NCI-H1436 treated with DMSO at 0.1 percent for 48 hours (cell line): ENCODE measurements around the gene TNNI3.
"Not testable (repeated sequence)": the region's sequence is repeated elsewhere in the genome, so short reads cannot be mapped to it uniquely, and the experiment has no call there.

Experiments used
- DNase-seq: peaks from one replicate; lab custom pipeline; 2025; lab: John Stamatoyannopoulos, UW

Gene TNNI3

DNA sequence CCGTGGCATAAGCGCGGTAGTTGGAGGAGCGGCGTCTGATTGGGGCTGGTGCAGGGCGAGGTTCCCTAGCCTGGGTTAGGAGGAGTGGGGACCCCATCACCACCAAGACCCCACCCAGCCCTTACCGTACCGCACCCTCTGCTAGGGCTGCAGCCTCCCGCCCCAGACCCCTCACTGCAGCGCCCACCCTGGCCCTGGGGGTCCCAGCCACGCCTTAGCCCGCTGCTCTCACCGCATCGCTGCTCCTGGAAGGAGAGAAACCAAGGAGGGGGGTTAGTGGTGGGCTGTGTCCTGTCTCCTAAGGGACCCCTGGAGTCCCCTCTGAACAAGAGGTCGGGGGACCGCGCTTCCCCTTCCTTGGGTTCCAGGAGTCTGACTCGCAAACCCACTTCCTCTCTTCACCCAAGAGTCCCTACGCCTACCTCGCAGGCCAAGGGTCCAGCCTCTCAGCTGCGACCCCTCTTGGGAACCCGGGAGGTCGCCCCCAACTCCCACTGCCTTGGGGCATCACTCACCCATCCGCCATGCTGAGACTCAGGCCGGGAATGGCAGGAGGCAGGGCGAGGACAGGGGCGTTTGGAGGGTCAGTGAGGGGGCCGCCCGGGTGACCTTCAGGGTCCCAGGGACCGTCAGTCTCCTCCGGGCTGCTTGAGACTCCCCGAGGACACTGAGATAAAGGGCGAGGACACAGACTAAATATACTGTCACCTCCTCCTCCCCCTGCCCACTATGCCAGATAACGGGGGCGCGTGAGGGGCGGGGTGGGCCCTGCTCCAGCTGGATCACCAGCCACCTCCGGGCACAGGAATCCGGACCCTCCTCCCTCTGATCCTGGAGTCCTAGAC, at the start of gene TNNI3:
TSS of gene TNNI3 (minus strand) at position 669 of the 845 bp plus-strand sequence. CDS start at position 526, 143 bp downstream.
- DNase-seq = no peak

DNA sequence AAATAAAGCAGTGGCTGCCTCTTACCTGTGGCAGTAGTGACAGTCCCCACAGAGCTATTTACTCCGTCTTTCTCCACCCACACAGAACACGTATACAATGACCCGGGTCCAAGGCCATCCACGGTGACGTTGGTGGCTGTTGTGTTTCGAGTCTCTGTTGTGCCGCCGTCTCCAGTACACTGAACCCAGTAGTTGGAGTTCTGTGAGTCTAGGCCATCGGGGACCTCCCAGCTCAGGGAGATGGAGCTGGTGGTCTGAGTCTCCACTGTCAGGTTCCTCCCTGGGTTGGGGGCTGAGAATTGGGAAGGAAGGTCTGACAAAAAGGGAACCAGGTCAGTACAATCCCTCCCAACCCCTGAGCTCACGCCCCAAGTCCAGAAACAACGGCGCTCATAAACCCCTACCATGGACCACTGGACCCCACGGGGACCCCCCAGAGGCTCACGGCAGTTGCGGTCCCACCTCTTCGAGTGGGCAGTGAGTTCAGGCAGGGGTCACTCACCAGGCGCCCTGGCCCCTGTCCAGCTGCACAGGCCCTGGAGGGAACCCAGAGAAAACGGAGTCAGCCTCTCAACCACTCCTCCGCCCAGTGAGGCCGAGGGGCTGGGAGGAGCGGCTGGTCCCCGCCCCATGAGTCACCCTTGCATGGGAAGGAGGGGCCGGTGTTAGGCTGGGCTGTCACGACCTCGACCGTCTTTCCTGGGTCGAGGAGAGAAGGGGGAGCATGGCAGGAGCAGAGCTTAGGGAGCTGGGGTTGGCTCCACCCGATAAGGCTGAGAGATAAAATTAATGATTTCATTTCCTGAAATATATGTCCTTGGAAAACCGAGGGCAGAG, 49.4 kb upstream of the TNNI3 start:
- peak; percentile 22 for DNase-seq

DNA sequence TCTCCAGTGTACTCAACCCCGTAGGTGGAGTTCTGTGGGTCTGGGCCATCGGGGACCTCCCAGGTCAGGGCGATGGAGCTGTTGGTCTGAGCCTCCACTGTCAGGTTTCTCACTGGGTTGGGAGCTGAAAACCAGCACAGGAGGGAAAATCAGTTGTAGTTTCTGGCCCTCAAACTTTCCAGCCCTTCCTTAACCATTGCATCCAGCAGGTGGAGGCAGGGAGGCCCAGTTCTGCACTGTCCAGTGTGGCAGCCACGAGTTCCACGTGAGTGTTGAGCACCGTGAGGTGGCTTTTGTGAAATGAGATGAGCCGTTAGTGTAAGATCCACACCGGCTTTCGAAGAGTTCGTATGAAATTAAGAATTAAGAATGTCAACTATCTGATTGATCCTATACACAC, 44.7 kb upstream of the TNNI3 start:
- not testable (repeated sequence) for DNase-seq

DNA sequence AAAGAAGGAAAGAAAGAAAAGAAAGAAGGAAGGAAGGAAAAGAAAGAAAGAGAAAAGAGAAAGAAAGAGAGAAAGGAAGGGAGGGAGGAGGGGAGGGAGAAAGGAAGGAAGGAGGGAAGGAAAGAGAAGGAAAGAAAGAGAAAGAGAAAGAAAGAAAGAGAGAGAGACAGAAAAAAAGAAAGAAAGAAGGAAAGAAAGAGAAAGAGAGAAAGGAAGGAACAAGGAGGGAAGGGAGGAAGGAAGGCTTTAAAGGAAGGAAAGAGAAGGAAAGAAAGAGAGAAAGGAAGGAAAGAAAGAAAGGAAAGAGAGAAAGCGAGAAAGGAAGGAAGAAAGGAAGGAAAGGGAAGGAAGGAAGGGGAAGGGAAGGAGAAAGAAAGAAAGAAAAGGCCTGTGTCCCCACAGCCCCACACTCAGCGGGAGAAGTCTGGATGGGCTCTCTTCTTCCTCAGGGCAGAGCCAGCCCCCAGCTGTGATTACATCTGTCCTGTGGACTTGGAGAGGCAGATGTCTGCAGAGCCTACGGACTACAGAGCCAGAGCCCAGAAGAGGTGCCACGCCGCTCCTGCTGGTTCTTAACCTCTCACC, 42.2 kb upstream of the TNNI3 start:
- no peak for DNase-seq

DNA sequence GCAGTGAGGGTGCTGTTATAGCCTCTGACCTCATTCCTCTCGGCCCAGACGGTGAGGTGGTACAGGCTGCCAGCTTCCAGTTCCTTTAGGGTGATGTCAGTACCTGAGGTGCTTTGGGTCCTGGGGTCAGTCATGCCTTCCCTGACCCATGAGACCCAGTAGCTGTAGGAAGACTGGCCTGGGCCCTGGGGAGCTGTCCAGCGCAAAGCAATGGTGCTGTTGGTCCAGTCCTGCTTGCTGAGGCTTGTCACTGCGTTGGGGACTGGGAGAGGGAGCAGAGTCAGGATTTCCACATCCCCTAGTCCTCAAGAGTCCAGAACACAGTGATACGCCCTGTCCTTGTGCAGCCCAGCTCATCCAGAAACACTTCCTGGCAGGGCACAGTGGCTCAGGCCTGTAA, 41.1 kb upstream of the TNNI3 start:
- no peak for DNase-seq

DNA sequence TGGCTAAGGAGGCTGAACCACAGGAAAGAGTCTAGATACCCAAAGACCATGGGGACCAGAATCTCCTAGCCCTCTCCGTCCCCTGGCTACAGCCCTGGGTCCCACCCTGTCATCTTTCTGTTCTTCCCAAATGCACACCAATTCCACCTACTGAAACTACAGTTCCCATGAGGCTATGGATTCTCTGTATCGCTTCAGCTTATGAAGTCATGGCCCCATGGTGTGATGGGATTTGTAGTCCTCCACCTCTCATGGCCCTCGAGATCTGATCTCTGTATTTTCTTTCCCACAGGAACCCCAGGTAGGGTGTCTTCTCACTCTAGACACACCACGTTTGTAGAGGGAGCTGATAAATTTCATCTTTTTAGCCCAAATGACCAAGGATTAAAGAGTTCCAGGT, 40.0 kb upstream of the TNNI3 start:
- no peak for DNase-seq

DNA sequence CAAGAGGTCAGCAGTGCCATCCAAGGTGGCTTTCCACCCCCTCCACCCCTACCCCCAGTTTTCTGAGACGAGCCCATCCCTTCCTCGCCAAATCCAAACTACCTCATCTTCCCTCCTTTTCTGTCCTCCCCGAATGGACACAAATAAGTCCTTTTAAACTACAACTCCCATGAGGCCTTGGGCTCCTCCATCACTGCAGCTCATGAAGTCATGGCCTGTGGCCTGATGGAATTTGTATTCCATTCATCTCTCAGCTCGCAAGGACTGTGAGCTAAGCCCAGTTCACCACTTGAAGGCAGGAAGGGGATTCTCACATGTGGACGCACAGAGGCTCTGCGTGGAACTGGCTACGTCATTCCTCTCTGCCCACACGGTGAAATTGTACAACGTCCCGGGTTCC, 39.3 kb upstream of the TNNI3 start:
- no peak for DNase-seq

DNA sequence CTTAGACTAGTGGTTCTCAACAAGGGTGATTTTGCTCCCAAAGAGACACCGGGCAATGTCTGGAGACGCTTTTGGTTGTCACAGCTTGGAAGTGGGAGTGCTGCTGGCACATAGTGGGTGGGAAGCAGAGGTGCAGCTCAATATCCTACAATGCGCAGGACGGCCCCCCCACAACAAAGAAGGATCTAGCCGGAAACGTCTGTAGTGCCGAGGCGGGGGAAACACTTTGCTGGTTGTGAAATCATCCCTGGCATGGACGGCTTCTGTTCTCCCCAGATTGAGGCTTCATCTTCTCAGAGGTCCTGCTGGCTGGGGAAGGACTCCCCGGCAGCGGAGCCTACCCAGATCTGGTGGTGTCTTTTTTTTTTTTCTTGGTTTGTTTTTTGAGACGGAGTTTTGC, 35.9 kb upstream of the TNNI3 start:
- DNase-seq = no peak

DNA sequence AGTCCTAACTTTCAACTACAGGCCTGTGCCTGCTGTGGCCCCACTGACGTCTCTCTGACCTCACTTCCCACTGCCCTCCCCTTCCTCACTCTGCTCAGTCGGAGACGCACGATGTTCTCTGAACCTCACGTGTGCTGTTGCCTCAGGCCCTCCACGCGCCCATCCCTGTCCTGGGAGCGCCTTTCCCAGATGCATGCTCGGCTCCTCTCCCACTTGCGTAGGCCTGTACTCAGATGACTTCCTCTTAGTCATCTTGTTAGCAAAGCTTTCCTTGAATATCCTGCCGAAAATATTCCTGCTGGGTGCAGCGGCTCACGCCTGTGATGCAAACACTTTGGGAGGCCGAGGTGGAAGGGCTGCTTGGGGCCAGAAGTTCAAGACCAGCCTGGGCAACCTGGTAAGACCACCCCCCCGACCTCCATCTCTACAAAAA, 31.9 kb upstream of the TNNI3 start:
- no peak for DNase-seq

DNA sequence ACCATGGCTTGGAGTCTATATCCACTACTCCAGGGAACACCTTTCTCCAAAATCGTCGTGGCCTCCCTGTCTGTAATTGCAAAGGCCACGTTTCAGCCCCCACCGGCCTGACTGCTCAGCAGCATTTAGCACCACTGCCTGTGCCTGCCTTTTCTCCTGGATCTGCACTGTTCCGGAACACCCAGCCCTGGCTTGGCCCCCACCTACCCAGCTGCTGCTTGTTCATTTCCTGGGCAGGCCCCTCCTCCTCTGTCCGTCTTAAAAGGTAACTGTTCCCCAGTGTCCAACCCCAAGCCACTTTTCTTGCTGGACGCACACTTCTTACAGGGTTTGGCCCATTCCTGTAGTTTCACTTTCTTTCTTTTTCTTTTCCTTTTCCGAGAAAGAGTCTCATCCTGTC, 31.1 kb upstream of the TNNI3 start:
- no peak for DNase-seq

DNA sequence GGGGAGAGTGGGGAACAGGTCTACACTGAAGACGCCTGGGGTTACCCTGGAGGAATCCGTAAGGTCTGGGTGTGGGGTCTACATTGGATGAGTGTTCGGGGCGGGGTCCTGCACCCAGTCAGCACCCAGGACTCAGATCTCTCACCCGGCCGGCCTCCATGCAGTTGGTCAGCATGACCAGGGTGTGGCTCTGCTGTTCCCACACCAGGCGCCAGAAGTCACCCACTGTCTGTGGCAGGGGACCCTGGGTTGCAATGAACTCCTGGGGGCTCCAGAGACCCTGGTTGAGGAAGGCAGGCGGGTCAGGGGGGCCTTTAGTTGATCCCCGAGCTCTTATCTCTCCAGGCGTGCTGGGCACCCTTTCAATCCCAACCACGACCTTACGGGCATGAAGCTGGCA, 28.5 kb upstream of the TNNI3 start:
- no peak for DNase-seq

DNA sequence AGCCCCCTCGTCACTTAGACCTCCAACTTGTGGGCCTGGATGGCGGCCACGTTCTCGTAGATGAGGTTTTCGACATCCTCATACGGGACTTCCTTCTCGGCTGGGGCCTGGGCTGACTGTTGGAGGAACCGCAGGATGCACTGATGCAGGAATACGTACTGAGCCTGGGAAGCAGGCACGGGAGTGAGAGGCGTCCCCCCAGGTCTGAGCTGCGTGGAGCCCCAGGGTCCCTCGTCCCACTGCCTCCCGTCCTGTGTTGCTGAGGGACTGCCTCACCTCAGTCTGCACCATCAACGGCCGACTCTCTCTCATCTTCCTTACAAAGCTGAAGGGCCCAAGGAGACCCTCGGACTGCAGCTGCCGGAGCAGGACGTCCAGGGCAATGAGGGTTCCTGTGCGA, 24.2 kb upstream of the TNNI3 start:
- no peak for DNase-seq

DNA sequence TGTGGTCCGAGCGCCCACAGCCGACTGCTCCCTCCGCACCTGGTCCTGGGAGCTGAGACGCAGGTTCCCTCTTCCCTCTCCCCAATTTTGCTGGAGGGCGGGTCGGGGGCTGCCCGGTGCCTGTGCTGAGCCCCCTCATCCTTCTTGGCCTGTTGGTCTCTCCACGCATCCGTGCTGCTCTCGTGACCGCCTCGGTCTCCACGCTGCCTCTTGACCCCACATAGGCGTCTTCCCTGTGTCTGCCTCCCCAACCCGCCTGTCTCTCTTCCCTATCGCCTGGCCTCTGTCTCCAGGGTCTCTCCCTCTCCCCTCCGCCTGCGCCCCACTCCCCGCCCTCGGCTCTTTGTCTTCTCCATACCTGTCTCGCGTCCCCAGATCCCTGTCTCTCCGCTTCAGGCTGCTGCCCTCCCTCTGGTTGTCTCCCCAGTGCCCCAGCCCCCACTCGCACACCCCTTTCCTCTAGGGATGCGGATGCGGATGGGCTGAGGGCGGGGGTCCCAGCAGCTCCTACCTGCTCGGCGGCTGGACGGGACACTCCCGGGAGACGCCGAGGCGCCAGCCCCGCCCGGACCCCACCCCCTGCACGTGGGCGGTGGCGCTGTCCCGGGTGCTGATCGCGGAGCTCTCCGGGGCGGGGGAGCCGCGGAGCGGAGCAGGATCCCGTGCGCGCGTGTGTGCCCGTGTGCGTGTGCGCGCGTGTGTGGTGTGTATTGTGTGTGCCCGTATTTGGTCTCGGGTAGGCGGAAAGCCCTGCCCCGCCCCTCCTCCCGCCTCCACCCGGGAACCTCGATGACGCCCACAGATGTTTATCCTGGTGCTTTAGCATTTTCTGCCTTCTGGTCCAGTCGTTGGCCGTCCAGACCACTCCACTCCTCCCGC, 22.3 kb upstream of the TNNI3 start, which contains the start of gene SYT5:
TSS of gene SYT5 (minus strand) at position 684 of the 879 bp plus-strand sequence. CDS start 1,248 bp downstream, outside the sequence.
- DNase-seq = no peak

DNA sequence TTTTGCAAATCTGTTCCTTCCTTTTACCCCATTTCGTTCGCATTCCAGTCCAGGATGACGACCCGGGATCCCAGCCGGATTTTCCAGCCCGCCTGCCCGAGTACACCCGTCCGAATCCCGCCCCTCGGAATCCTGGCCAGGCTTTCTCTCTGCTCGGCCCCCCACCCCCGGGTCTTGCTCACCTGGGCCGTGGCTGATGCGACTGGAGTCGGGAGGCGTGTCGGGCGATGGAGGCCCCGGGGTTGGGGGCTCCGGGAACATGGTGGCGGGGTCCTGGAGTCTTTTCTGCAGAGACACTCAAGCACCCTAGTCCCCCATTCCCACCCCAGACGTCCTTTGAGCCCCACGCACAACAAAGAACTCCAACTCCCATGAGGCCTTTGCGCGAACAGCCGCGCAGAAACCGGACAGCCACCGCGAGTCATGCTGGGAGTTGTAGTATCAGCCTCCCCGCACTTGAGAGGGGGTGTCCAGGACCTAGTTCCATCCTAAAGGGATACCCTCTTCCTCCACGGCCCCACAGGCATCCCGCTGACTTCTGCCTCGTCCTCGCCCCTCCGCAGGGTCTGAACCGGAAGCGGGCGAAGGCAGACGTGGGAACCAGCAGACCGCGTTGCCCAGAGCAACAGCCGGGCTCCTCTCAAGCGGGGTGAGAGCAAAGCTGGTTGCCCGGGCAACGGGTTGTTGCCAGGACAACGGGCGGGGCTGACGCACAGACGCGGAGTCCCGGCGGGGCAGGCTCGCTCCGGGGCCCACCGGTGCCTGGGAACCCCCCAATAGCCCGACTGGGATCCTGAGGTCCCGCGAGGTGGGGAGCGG, 21.5 kb upstream of the TNNI3 start:
- DNase-seq = peak; percentile 80

DNA sequence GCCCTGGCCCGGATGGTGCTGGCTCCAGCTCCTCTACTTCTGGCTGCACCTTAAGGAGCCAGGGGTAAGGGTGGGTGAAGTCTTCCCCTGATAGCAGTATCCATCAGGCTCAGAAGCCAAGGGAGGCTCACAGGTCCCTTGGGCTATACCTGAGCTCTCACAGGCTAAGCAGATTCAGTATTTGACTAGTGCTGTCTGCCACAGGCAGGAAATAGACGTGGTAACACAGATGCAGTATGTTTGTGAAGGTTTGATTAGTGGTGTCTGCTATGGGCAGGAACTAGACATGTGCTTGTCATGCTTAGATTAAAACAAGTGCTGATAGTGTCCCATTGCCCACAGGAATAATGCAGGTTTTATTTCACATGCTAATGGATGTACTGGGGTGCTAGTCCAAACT, 18.5 kb upstream of the TNNI3 start:
- DNase-seq = no peak

DNA sequence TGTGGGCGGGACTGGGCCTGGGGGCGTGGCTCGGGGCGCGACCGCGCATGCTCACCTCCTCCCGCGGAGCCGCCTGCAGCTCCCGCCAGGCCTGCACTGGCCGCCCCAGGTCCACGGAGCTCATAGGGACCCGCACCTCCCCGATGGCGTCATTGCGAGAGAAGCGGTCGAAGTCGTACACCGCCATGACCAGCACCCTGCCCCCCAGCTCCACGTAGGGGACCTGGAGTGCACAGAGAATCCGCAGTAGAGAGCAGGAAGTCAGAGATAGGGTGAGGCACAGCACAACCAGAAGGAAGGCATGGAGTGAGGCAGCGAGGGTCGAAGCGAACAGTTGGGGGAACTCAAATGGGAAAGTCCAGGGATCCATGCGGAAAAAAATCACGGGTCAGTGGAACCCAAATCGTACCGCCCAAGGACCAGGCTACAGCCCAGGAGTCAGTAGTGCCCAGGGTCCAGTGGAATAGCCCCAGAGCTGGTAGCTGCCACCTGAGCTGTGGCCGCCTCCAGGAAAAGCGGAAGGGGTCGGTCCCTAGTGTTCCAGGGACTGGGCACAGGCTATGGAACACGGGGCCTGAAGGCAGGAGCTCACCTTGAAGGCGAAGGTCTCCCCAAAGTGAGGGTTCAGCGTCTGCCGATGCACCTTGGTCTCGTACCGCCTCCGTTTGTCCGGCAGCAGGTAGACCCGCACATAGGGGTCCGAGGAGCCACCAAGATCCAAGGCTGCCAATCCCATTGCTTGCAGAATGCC, 17.8 kb upstream of the TNNI3 start:
- DNase-seq = no peak

DNA sequence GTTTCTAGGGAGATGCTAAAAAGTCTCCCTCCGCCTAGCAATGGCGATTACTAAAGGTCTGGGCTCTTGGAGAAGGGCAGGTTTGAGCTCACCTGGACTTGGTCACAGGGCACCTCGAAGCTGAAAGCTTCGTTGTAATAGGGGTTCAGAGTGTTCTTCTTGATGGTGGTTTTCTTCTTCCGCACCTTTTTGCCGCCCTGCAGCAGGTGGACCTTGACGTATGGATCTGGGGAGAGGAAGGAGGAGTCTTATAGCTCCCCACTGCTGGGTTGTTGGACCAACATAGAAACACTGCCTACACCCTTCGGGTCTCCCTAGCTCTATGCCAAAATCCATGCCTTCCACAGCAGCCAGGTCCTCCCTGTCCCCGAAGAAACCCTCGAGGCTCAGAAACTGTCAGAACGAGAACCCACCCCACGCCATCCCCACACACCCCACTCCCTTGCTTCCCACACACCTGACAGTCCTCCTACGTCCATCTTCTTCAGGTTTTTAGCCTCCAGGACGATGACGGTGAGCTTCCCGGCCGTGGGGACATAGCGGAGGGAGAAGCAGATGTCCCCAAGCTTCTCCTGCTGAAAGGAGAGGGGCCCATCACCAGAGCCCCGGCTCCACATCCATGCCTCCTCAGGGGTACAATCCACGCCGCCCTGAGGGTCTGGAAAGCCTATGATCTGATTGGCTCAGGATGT, 17.0 kb upstream of the TNNI3 start:
- no peak for DNase-seq

DNA sequence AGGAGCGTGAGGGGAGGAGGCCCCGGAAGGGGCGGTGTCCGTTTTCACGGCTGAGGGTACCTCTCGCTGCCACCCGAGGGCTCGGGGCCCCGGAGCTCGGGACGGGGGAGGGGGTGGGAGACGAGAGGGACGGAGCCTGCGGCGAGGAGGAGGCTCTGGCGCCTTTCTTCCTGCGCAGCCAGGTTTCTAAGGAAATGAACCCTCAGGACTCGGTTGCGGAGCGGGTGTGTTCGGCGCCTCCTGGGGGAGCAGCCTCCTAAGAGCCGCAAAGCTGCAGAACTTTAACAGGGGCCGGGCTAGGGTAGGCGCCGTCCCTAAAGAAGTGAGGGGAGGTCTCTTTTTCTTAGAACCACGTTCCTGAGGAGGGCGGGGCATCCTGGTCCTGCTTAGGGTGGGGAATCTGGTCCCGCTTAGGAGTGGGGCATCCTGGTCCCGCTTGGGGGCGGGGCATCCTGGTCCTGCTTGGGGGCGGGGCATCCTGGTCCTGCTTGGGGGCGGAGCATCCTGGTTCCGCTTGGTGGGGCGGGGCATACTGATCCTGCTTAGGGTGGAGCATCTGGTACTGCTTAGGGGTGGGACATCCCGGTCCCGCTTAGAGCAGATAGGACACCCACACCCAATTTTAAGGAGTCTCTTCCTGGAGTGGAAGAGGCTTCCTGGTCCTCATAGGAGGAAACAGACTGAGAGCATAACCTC, 16.3 kb upstream of the TNNI3 start:
- DNase-seq = no peak
